ENCODE measurements around the gene F2RL3. TPM values are rescaled to one million over a fixed set of nuclear protein-coding genes. Genes with fewer than 3 reads are reported as not detected.
"Not testable (repeated sequence)": the region's sequence is repeated elsewhere in the genome, so short reads cannot be mapped to it uniquely, and the experiment has no call there.

Gene F2RL3
- total RNA-seq, 1 donor from 2014 or later = 0.77 TPM

DNA sequence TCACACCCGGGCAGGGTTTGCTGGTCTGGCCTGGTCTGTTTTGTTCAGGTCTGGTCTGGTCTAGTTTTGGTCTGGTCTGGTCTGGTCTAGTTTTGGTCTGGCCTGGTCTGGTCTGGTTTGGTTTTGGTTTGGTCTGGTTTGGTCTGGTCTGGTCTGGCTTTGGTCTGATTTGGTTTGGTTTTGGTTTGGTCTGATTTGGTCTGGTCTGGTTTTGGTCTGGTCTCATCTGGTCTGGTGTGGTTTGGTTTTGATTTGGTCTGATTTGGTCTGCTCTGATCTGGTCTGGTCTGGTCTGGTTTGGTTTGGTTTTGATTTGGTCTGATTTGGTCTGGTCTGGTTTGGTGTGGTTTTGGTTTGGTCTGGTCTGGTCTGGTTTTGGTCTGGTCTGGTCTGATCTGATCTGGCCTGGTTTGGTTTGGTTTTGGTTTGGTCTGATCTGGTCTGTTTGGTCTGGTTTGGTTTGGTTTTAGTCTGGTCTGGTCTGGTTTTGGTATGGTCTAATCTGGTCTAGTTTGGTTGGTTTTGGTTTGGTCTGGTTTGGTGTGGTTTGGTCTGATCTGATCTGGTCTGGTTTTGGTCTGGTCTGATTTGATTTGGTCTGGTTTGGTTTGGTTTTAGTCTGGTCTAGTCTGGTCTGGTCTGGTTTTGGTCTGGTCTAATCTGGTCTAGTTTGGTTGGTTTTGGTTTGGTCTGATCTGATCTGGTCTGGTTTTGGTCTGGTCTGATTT, 14.4 kb upstream of the F2RL3 start:
- intact Hi-C loops (cut with micrococcal nuclease) = no loop called here

- intact Hi-C loops (cut with micrococcal nuclease) = not testable (repeated sequence)
These were observed 13.9 kb upstream of the F2RL3 start for GRCh38 chr19:16874978-16875299.

DNA sequence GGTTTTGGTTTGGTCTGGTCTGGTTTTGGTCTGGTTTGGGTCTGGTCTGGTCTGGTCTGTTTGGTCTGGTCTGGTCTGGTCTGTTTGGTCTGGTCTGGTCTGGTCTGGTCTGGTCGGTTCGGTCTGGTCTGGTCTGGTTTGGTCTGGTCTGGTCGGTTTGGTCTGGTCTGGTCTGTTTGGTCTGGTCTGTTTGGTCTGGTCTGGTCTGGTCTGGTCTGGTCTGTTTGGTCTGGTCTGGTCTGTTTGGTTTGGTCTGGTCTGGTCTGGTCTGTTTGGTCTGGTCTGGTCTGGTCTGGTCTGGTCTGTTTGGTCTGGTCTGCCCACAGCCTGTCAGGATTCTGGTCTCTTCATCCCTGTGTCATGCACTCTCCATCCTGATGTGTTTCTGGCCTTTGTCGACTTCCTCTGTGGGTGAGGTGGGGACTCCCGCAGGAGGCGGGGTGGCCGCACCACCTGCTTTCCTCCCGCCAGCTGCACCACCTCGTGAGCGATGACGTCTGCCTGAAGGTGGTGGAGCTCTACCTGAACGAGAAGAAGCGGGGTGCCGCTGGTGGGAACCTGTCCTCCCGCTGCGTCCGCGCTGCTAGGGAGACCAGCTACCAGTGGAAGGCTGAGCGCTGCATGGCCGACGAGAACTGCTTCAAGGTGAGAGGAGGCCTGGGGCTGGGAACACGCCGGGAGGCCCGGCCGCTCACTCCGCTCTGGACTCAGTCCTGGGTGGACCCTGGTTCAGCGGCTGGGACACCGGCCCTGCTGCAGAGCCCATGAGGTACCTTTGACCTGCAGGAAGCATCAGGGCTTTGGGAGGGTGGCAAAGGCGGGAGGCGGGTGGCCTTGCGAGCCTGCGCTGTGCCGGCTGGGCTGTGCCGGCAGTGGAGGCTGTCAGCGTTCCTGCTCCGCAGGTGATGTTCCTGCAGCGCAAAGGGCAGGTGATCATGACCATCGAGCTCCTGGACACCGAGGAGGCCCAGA, 12.9 kb upstream of the F2RL3 start:
- intact Hi-C loops (cut with micrococcal nuclease) = no loop called here

DNA sequence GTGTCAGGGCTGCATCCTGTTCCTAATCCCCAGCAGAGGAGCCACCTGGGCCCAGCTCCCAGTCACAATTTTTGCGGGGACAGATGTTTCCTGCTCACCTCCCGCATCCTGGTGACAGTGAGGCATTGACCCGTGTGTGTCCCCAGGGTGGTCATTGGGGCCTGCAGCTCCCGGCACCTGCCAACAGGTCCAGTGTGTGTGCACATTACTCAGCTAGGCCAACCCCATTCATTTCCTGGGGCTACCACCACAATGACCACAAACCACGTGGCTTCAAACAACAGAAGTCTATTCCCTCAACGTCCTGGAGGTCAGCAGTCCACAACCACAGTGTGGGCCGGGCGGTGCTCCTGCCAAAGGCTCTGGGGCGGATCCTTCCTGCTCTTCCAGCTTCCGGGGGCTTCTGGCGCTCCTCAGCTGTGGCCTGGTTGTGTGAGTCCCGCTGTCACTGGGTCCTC, 11.9 kb upstream of the F2RL3 start:
- intact Hi-C loops (cut with micrococcal nuclease) = no loop called here

GRCh38 chr19:16877581-16877980, 11.2 kb upstream of the F2RL3 start:
- intact Hi-C loops (cut with micrococcal nuclease) = no loop called here

DNA sequence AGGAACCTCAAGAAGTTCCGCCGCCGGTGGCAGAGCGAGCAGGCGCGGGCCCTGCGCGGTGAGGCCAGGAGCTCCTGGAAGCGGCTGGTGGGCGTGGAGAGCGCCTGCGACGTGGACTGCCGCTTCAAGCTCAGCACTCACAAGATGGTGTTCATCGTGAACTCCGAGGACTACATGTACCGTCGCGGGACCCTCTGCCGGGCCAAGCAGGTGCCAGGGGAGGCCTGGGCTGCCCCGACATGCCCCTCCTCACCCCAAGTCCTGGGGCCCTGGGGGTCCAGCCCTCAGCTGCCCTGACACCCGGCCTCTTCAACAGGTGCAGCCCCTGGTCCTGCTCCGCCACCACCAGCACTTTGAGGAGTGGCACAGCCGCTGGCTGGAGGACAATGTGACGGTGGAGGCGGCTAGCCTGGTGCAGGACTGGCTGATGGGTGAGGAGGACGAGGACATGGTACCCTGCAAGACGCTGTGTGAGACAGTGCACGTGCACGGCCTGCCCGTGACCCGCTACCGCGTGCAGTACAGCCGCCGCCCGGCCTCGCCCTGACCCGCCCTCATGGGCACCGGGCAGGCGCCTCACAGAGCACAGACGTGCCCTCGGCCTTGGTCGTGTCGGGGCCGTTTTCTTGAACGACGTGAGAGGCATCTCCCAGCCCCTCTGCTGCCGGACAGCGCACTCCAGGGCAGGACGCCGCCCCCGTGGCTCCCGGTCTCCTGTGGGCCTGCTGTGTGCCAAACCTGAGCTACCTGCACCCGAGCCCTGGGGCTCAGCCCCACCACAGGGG, 10.4 kb upstream of the F2RL3 start:
- intact Hi-C loops (cut with micrococcal nuclease) = no loop called here

GRCh38 chr19:16880884-16881554, 7.8 kb upstream of the F2RL3 start:
- intact Hi-C loops (cut with micrococcal nuclease) = no loop called here

GRCh38 chr19:16882146-16882545, 6.7 kb upstream of the F2RL3 start:
- intact Hi-C loops (cut with micrococcal nuclease) = no loop called here

DNA sequence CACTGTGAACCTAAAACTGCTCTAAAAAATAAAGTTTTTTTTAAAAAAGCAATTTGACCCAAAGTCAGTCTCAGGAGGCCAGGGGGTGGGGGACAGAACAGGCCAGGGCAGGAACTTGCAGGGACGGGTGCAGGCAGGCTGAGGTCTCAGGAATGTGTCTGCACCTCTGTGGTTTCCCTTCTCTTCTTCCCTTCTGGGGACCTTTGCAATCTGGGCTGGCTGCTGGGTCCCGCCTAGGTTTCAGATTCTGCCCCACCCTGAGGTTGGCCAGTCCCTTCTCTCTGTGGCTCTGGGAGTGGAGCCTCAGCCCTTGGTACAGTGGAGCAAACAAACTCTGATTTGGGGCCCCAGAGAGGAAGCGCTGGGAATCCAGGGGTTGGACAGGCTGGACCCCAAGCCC, 5.3 kb upstream of the F2RL3 start:
- intact Hi-C loops (cut with micrococcal nuclease) = no loop called here

DNA sequence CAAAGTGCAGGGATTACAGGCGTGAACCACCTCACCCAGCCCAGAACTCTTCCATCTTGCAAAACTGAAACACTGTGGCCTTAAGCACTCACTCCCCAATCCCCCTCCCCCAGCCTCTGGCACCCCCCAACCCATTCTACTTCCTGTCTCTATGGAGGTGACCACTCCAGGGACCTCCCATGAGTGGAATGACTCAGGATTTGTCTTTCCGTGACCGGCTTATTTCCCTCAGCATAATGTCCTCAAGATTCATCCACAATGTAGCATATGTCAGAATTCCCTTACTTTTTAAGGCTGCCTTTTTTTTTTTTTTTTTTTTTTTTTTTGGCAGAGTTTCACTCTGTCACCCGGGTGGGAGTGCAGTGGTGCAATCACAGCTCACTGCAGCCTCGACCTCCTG, 3.6 kb upstream of the F2RL3 start:
- intact Hi-C loops (cut with micrococcal nuclease) = no loop called here

DNA sequence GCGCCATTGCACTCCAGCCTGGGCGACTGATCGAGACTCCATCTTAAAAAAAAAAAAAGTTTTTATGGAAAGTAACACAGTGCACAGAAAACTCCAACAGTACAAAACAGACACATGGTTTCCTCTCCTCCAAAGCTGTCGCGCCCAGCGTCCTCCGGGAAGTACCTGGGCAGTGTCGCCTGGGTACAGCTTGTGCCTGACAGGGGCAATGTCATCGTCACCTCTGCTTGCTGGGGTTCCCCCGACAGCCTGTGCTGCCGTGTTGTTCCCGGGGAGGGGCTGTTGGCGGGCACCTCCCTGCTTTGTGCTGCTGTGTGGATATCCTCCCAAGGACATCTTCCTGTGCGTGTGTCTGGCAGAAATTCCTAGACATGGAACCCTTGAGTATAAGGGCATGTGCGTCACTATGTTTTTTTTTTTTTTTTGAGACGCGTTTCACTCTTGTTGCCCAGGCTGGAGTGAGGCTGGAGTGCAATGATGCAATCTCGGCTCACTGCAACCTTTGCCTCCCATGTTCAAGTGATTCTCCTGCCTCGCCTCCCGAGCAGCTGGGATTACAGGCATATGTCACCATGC, 2.4 kb upstream of the F2RL3 start:
- intact Hi-C loops (cut with micrococcal nuclease) = no loop called here

DNA sequence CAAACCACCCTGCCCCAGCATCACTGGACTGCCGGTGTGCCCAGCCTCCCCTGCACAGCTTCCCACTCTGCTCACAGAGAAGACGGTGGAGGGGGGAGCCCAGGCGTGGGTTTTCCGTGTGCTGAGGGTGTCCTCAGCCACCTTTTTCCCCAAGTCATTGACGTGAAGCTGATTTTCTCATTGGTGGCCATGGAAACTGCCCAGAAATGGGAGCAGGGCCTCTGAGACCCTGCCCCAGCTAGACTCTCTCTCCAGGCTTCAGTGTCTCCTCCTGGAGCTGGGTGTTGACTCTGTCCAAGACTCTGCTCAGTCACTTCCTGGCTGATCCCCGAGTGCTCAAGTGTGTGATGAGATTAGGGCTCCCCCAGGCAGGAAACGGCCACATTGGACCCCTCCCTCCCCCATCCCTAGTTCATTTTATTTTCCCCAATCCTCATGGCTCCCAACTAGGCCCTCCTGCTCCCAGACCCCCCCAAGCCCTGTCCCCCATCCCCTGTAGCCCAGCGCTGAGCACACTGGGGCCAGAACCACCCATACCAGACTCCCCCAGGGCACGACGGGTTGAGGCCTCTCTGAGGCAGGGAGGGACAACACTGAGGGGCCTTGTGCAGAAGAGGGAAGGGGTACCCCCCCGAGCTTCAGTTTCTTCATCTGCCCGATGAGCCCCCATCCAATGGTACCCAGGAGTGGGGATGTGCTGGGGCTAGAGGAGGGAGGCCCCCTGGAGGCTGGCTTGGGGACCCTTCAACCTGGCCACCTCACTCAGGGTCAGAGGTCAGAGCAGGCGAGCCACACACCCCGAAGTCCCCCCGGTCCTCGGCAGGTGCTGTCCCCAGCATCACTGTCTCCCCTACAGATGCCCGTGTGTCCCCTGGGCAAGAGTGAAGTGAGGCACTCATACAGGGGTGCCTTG, 1.2 kb upstream of the F2RL3 start:
- intact Hi-C loops (cut with micrococcal nuclease) = no loop called here

- intact Hi-C loops (cut with micrococcal nuclease) = no loop called here
These were observed 625 bp downstream of the F2RL3 start for GRCh38 chr19:16889366-16889882.

DNA sequence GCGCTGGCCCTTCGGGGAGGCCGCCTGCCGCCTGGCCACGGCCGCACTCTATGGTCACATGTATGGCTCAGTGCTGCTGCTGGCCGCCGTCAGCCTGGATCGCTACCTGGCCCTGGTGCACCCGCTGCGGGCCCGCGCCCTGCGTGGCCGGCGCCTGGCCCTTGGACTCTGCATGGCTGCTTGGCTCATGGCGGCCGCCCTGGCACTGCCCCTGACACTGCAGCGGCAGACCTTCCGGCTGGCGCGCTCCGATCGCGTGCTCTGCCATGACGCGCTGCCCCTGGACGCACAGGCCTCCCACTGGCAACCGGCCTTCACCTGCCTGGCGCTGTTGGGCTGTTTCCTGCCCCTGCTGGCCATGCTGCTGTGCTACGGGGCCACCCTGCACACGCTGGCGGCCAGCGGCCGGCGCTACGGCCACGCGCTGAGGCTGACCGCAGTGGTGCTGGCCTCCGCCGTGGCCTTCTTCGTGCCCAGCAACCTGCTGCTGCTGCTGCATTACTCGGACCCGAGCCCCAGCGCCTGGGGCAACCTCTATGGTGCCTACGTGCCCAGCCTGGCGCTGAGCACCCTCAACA, 1.2 kb downstream of the F2RL3 start:
- intact Hi-C loops (cut with micrococcal nuclease) = no loop called here

DNA sequence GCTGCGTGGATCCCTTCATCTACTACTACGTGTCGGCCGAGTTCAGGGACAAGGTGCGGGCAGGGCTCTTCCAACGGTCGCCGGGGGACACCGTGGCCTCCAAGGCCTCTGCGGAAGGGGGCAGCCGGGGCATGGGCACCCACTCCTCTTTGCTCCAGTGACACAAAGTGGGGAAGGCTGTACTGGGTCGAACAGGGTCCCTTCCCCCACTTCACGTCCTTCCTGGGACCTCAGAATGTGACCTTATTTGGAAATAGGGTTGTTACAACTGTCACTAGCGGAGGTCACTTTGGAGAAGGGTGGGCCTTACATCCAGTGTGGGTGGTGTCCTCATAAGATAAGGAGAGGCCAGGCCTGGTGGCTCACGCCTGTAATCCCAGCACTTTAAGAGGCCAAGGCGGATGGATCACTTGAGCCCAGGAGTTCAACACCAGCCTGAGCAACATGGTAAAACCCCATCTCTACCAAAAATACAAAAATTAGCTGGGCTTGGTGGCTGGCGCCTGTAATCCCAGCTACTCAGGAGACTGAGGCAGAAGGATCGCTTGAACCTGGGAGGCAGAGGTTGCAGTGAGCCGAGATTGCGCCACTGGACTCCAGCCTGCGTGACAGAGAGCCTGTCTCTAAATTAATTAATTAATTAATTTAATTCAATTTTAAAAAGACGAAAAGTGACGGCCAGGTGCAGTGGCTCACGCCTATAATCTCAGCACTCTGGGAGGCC, 1.8 kb downstream of the F2RL3 start:
- intact Hi-C loops (cut with micrococcal nuclease) = no loop called here

DNA sequence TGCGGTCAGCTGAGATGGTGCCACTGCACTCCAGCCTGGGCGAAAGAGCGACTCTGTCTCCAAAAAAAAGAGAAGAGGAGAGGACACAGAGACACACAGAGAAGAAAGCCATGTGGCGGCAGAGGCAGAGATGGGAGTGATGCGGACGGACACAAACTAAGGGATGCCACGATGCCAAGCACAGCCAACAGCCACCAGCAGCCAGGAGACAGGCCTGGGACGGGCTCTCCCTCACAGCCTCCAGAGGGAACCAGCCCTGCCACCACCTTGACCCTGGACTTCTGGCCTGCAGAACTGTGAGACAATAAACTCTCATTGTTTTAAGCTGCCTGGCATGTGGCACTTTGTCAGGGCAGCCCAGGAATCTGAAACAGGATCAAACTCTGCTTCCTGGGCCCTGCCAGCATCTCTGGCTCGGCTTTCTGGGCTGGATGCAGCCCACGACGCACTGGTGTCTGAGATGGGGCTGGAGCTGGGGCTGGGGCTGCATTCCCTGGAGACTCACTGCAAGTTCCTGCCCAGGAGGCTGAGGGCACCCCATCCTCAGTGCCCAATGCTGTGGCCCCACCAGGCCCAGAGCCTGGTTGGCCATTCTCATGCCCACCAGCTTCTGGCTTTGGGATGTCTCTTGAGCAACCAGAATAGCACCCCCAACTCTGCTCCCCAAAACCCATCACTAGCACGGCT, 3.0 kb downstream of the F2RL3 start:
- intact Hi-C loops (cut with micrococcal nuclease) = no loop called here

GRCh38 chr19:16892436-16892835, 3.6 kb downstream of the F2RL3 start:
- intact Hi-C loops (cut with micrococcal nuclease) = no loop called here
